ENCODE data around the gene EVL. TPM values are rescaled to one million over a fixed set of nuclear protein-coding genes. Genes with fewer than 3 reads are reported as not detected.

Gene EVL
- total RNA-seq, 1 donor, result 16.6 TPM

DNA sequence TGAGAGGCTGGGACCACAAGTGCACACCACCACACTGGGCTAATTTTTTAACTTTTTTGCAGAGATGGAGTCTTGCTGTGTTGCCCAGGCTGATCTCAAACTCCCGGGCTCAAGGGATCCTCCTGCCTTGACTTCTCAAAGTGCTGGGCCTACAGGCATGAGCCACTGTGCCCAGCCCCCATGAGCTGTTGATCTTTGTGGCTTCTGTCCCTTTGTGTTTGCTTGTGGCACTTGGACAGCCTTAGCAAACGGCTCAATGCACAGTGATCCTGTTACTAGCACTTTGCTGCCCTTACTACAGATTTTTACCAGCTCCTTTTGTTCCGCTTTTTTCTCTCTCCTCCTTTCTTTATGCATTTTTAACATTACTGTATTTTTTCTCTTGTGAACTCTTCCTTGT, 25.3 kb upstream of the EVL start:
- H3K4me2 ChIP-seq (ENCODE audit: insufficient read depth, low read length), result no peak overlapping the region
- H3K9me3 ChIP-seq (ENCODE audit: low read depth, low read length), result no peaks in the 10 kb centered on the region

DNA sequence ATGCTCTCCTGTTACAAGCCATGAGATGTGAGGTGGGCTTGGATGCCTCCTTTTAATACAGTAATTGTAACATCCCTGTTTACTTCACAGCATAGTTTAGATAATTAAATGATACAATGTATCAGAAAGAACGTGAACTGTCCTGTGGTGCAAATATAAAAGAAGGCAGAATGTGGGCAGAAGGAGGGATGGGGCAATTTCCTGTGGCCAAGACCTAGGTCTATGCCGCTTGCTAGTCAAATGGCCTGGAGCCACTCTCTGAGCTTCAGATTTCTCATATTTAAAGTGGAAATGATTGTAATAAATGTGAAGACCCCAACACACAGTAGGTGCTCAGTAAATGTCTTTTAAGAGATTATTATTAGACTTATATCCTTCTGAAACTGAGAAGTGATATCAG, 24.0 kb upstream of the EVL start:
- H3K9me3 ChIP-seq (ENCODE audit: low read depth, low read length), result no peaks in the 10 kb centered on the region
- no peak overlapping the region for H3K27ac ChIP-seq (ENCODE audit: low read depth, low read length)
- H3K79me2 ChIP-seq (ENCODE audit: insufficient read depth, low read length), result peaks cover 3% of the 10 kb centered on the region
- H3K4me1 ChIP-seq (ENCODE audit: insufficient read depth, low read length), result peaks cover 18% of the 10 kb centered on the region
- DNase-seq (ENCODE audit: insufficient read length, low spot score, missing footprints), result no peak
- no peaks in the 10 kb centered on the region for H3K27me3 ChIP-seq (ENCODE audit: insufficient read depth, low read length)
- H2AFZ ChIP-seq (ENCODE audit: low read length), result no peak overlapping the region
- no peaks in the 10 kb centered on the region for H3K36me3 ChIP-seq (ENCODE audit: insufficient read depth, low read length)
- H3K4me2 ChIP-seq (ENCODE audit: insufficient read depth, low read length), result no peak overlapping the region
- TF ChIP-seq, protein P1, sequence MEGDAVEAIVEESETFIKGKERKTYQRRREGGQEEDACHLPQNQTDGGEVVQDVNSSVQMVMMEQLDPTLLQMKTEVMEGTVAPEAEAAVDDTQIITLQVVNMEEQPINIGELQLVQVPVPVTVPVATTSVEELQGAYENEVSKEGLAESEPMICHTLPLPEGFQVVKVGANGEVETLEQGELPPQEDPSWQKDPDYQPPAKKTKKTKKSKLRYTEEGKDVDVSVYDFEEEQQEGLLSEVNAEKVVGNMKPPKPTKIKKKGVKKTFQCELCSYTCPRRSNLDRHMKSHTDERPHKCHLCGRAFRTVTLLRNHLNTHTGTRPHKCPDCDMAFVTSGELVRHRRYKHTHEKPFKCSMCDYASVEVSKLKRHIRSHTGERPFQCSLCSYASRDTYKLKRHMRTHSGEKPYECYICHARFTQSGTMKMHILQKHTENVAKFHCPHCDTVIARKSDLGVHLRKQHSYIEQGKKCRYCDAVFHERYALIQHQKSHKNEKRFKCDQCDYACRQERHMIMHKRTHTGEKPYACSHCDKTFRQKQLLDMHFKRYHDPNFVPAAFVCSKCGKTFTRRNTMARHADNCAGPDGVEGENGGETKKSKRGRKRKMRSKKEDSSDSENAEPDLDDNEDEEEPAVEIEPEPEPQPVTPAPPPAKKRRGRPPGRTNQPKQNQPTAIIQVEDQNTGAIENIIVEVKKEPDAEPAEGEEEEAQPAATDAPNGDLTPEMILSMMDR (IDR thresholded peaks at IDR 0.05; ENCODE audit: extremely low read depth, low read depth, low read length), result no peak
- H4K20me1 ChIP-seq (ENCODE audit: insufficient read depth, low read length), result no peaks in the 10 kb centered on the region
- no peak overlapping the region for H3K4me3 ChIP-seq (ENCODE audit: insufficient read depth, low read length)

More for the DNA sequence above, 25.3 kb upstream of the EVL start:
- H3K36me3 ChIP-seq (ENCODE audit: insufficient read depth, low read length), result no peaks in the 10 kb centered on the region
- peaks cover 14% of the 10 kb centered on the region for H3K4me1 ChIP-seq (ENCODE audit: insufficient read depth, low read length)
- no peak overlapping the region for H3K27ac ChIP-seq (ENCODE audit: low read depth, low read length)
- H3K79me2 ChIP-seq (ENCODE audit: insufficient read depth, low read length), result peaks cover 2% of the 10 kb centered on the region
- H4K20me1 ChIP-seq (ENCODE audit: insufficient read depth, low read length), result no peaks in the 10 kb centered on the region
- no peak overlapping the region for H2AFZ ChIP-seq (ENCODE audit: low read length)
- no peak for DNase-seq (ENCODE audit: insufficient read length, low spot score, missing footprints)
- TF ChIP-seq, protein P1 (IDR thresholded peaks at IDR 0.05; ENCODE audit: extremely low read depth, low read depth, low read length), result no peak
- H3K4me3 ChIP-seq (ENCODE audit: insufficient read depth, low read length), result no peak overlapping the region
- no peaks in the 10 kb centered on the region for H3K27me3 ChIP-seq (ENCODE audit: insufficient read depth, low read length)

DNA sequence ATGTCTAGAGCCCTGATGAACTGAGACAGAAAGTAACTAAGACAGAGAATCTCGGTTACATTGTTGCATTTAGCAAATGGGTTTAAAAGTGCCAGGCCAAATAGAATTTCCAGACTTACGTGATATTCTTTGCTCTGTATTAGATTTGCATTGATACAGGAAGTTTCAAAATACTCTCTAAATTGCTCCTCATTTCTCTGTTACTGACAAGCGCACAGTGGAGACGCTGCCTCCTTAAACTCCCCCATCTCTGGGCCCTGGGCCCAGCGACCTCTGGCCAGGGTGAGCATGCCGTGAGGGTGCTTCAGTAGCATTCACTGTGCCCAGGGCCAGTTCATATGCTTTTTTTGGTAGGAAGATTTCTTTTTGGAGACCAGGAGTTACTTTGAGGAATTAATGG, 22.9 kb upstream of the EVL start:
- Histone ChIP-seq H3K27ac (ENCODE audit: low read depth, low read length) (no peak overlapping the region), H2AFZ (ENCODE audit: low read length) (no peak overlapping the region), H4K20me1 (ENCODE audit: insufficient read depth, low read length) (no peaks in the 10 kb centered on the region), H3K4me1 (ENCODE audit: insufficient read depth, low read length) (peaks cover 18% of the 10 kb centered on the region), H3K36me3 (ENCODE audit: insufficient read depth, low read length) (no peaks in the 10 kb centered on the region), H3K4me2 (ENCODE audit: insufficient read depth, low read length) (no peak overlapping the region), H3K4me3 (ENCODE audit: insufficient read depth, low read length) (no peak overlapping the region), H3K27me3 (ENCODE audit: insufficient read depth, low read length) (no peaks in the 10 kb centered on the region), H3K9me3 (ENCODE audit: low read depth, low read length) (no peaks in the 10 kb centered on the region), H3K79me2 (ENCODE audit: insufficient read depth, low read length) (peaks cover 3% of the 10 kb centered on the region)
- TF ChIP-seq, protein P1 (IDR thresholded peaks at IDR 0.05; ENCODE audit: extremely low read depth, low read depth, low read length), result no peak
- no peak for DNase-seq (ENCODE audit: insufficient read length, low spot score, missing footprints)

DNA sequence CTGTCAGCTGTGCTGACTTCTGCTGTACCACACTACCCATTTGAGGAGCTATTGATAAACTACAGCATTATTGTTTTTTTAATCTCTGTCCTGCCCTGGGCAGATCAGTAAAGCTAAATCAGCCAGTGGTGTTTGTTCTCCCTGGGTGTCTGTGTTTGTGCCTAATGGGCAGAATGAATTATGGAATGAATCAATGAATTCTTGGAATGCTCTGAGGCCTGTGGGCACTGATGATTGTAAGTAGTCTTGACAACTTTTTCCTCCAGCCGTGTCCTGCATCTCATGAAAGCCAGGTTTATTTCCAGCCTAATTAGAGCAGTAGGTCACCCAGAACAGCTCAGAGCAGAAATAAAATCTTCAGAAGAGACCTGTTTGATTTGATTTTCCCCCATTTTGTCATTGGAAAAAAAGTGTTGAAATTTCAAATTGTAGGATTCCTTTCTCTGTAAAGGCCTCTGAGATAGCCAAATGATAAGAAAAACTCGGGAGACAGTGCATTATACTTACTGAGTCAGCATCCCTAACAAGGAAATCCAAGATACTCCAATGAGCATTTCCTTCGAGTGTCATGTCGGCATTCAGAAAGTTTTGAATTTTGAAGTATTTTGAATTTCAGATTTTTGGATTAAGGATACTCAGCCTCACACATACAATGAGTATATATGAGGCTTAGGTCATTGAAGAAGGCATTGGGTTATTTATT, 19.4 kb upstream of the EVL start:
- no peak for DNase-seq (ENCODE audit: insufficient read length, low spot score, missing footprints)
- H3K27ac ChIP-seq (ENCODE audit: low read depth, low read length), result no peak overlapping the region
- no peaks in the 10 kb centered on the region for H3K27me3 ChIP-seq (ENCODE audit: insufficient read depth, low read length)
- peak overlapping the region; percentile 17 for H3K4me2 ChIP-seq (ENCODE audit: insufficient read depth, low read length)
- H3K9me3 ChIP-seq (ENCODE audit: low read depth, low read length), result no peaks in the 10 kb centered on the region
- peaks cover 37% of the 10 kb centered on the region for H3K4me1 ChIP-seq (ENCODE audit: insufficient read depth, low read length)
- TF ChIP-seq, protein P1 (IDR thresholded peaks at IDR 0.05; ENCODE audit: extremely low read depth, low read depth, low read length), result no peak
- no peaks in the 10 kb centered on the region for H3K36me3 ChIP-seq (ENCODE audit: insufficient read depth, low read length)
- H3K4me3 ChIP-seq (ENCODE audit: insufficient read depth, low read length), result no peak overlapping the region
- peak overlapping the region; percentile 1 for H2AFZ ChIP-seq (ENCODE audit: low read length)
- H3K79me2 ChIP-seq (ENCODE audit: insufficient read depth, low read length), result peaks cover 3% of the 10 kb centered on the region
- no peaks in the 10 kb centered on the region for H4K20me1 ChIP-seq (ENCODE audit: insufficient read depth, low read length)

All from osteoblast (primary cell).